IMR-90 (cell line): ENCODE measurements around the gene ITM2B. TPM values are rescaled to one million over a fixed set of nuclear protein-coding genes. Genes with fewer than 3 reads are reported as not detected.

Source experiments
- ATAC-seq: fragments of 200-7000 bp; cut with Tn5 transposase; 2 replicates; pipeline ENCODE4 v1.9.1; 2020; ENCODE audit warnings: low read depth, mild to moderate bottlenecking, moderate library complexity
- BruUV-seq: library from RNA; stranded (reverse); fragments of 400-500 nt; replicated peaks from 2 replicates; lab custom pipeline; 2021; lab: Mats Ljungman, UMichigan
- CTCF ChIA-PET: fragments of 300-600 bp; formaldehyde crosslinking; extraction: SDS; loops from one replicate; lab custom pipeline; 2021; ENCODE audit warnings: antibody characterized with exemption; lab: Yijun Ruan, JAX
- POLR2A ChIA-PET: fragments of 300-600 bp; sonication (Branson Sonifier 250); formaldehyde crosslinking; loops from one replicate; lab custom pipeline; 2022; ENCODE audit warnings: antibody characterized with exemption; ENCODE audit not compliant: unreplicated experiment; lab: Charles Lee
- DNase-seq: peaks from one replicate; pipeline ENCODE4 v3.0.0; 2013
- H2AFZ ChIP-seq: replicated peaks from 2 replicates; pipeline ENCODE3; 2013; ENCODE audit warnings: low read length, mild to moderate bottlenecking; ENCODE audit not compliant: poor library complexity
- H2AK5ac ChIP-seq: 2 replicates; pipeline ENCODE4 v1.6.1; 2013; ENCODE audit warnings: low read depth, low read length, inconsistent platforms
- H2AK9ac ChIP-seq: replicated peaks from 2 replicates; pipeline ENCODE3; 2013; ENCODE audit warnings: mild to moderate bottlenecking, low read depth, low read length, moderate library complexity; ENCODE audit not compliant: poor library complexity
- H2BK120ac ChIP-seq: 2 replicates; pipeline ENCODE4 v1.6.1; 2013; ENCODE audit warnings: low read depth, low read length, inconsistent platforms
- H2BK15ac ChIP-seq: 3 replicates; pipeline ENCODE4 v1.6.1; 2013; ENCODE audit warnings: low read depth, low read length, inconsistent platforms
- H2BK20ac ChIP-seq: 2 replicates; pipeline ENCODE4 v1.6.1; 2013; ENCODE audit warnings: low read depth, mild to moderate bottlenecking, inconsistent platforms, low read length, moderate library complexity
- H2BK5ac ChIP-seq: 2 replicates; pipeline ENCODE4 v1.6.1; 2013; ENCODE audit warnings: mild to moderate bottlenecking, low read depth, low read length, inconsistent platforms; ENCODE audit not compliant: poor library complexity, severe bottlenecking
- H3K14ac ChIP-seq: replicated peaks from 2 replicates; pipeline ENCODE4 v1.6.1; 2013; ENCODE audit warnings: low read depth, low read length, inconsistent platforms
- H3K18ac ChIP-seq: 2 replicates; pipeline ENCODE4 v1.6.1; 2013; ENCODE audit warnings: low read depth, low read length, control low read depth
- H3K23ac ChIP-seq: 2 replicates; pipeline ENCODE4 v1.6.1; 2013; ENCODE audit warnings: low read depth, low read length, inconsistent platforms
- H3K27ac ChIP-seq: 2 replicates; pipeline ENCODE4 v1.5.1; 2013; ENCODE audit warnings: mild to moderate bottlenecking, control low read depth, low read length; ENCODE audit not compliant: insufficient read depth
- H3K27me3 ChIP-seq: 2 replicates; pipeline ENCODE4 v1.6.1; 2013; ENCODE audit warnings: low read length; ENCODE audit not compliant: control insufficient read depth, insufficient read depth
- H3K36me3 ChIP-seq: 2 replicates; pipeline ENCODE4 v1.6.1; 2013; ENCODE audit warnings: low read length, mixed read lengths; ENCODE audit not compliant: control insufficient read depth, insufficient read depth
- H3K4ac ChIP-seq: 2 replicates; pipeline ENCODE4 v1.6.1; 2013; ENCODE audit warnings: low read depth, low read length, inconsistent platforms
- H3K4me1 ChIP-seq: 2 replicates; pipeline ENCODE4 v1.6.1; 2013; ENCODE audit warnings: low read length, mixed read lengths; ENCODE audit not compliant: control insufficient read depth, insufficient read depth
- H3K4me2 ChIP-seq: 2 replicates; pipeline ENCODE4 v1.6.1; 2013; ENCODE audit warnings: low read depth, mild to moderate bottlenecking, control low read depth, low read length, moderate library complexity
- H3K4me3 ChIP-seq: 2 replicates; pipeline ENCODE4 v1.5.1; 2013; ENCODE audit warnings: low read depth, mild to moderate bottlenecking, control low read depth, low read length, moderate library complexity; ENCODE audit not compliant: insufficient read depth
- H3K56ac ChIP-seq: 2 replicates; pipeline ENCODE4 v1.6.1; 2013; ENCODE audit warnings: low read length, inconsistent platforms; ENCODE audit not compliant: insufficient read depth; ENCODE audit errors: extremely low read depth
- H3K79me1 ChIP-seq, 2 experiments: 2 replicates each; pipeline ENCODE4 v1.6.1; 2013; ENCODE audit warnings: low read length in 2 of 2, inconsistent platforms in 1 of 2, low read depth in 1 of 2
- H3K9ac ChIP-seq: 2 replicates; pipeline ENCODE4 v1.6.1; 2013; ENCODE audit warnings: low read depth, low read length, control low read depth
- H3K9me1 ChIP-seq: 2 replicates; pipeline ENCODE4 v1.6.1; 2013; ENCODE audit warnings: low read length, inconsistent platforms; ENCODE audit not compliant: insufficient read depth
- H3K9me3 ChIP-seq: 2 replicates; pipeline ENCODE4 v1.6.1; 2013; ENCODE audit warnings: low read length; ENCODE audit not compliant: control insufficient read depth, insufficient read depth
- H4K20me1 ChIP-seq: 2 replicates; pipeline ENCODE4 v1.6.1; 2013; ENCODE audit warnings: low read length, inconsistent platforms; ENCODE audit not compliant: insufficient read depth
- H4K5ac ChIP-seq: 2 replicates; pipeline ENCODE4 v1.6.1; 2013; ENCODE audit warnings: mild to moderate bottlenecking, low read depth, low read length, control low read depth
- H4K8ac ChIP-seq, 2 experiments: 2 replicates each; pipeline ENCODE4 v1.6.1; 2013; ENCODE audit warnings: low read depth in 2 of 2, low read length in 2 of 2, control low read depth in 1 of 2, inconsistent platforms in 1 of 2
- H4K91ac ChIP-seq: 2 replicates; pipeline ENCODE4 v1.6.1; 2013; ENCODE audit warnings: low read depth, low read length, inconsistent platforms; ENCODE audit not compliant: insufficient read depth
- BHLHE40 ChIP-seq: fragments of 150-350 bp; IDR thresholded peaks from 2 replicates; pipeline ENCODE4 v1.6.1; 2016; ENCODE audit warnings: mild to moderate bottlenecking, low read depth, low read length
- CEBPB ChIP-seq: IDR thresholded peaks from 2 replicates; pipeline ENCODE4 v1.6.1; 2012; ENCODE audit warnings: low read depth, low read length, improper control_type of control experiment
- FOS ChIP-seq: fragments of 150-350 bp; IDR thresholded peaks from 2 replicates; pipeline ENCODE4 v1.6.1; 2016; ENCODE audit warnings: low read depth, low read length
- MXI1 ChIP-seq: IDR thresholded peaks from 2 replicates; pipeline ENCODE4 v1.6.1; 2012; ENCODE audit warnings: low read depth, mild to moderate bottlenecking, low read length, moderate library complexity, borderline replicate concordance
- NFE2L2 ChIP-seq: fragments of 150-350 bp; IDR thresholded peaks from 2 replicates; pipeline ENCODE4 v1.6.1; 2016; ENCODE audit warnings: low read depth, mild to moderate bottlenecking, low read length
- POLR2A ChIP-seq: IDR thresholded peaks from 2 replicates; pipeline ENCODE4 v1.6.1; 2012; ENCODE audit warnings: mild to moderate bottlenecking, low read depth, low read length
- RCOR1 ChIP-seq: IDR thresholded peaks from 2 replicates; pipeline ENCODE4 v1.6.1; 2012; ENCODE audit warnings: mild to moderate bottlenecking, low read length, improper control_type of control experiment; ENCODE audit not compliant: insufficient replicate concordance
- RFX5 ChIP-seq: IDR thresholded peaks from 2 replicates; pipeline ENCODE4 v1.8.0; 2012; ENCODE audit warnings: low read depth, mild to moderate bottlenecking, low read length, moderate library complexity
- SMC3 ChIP-seq: fragments of 150-350 bp; IDR thresholded peaks from 2 replicates; pipeline ENCODE4 v1.6.1; 2016; ENCODE audit warnings: low read depth, mild to moderate bottlenecking, antibody characterized with exemption, low read length, moderate library complexity
- WGBS, 2 experiments: methylation state at CpG; one replicate each; pipeline versions ENCODE4 v1.1.5 to v1.1.7; 2013; ENCODE audit warnings: missing lambda C conversion rate in 2 of 2; ENCODE audit not compliant: insufficient read length in 1 of 2; ENCODE audit errors: extremely low coverage in 2 of 2; 5-methylcytosine and 5-hydroxymethylcytosine counted together
- dilution Hi-C: fragments of 300-500 bp; cut with HindIII; formaldehyde crosslinking; loops from one replicate; pipeline ENCODE4 v1.14.3; 2018; ENCODE audit warnings: low sequenced_read_pairs; ENCODE audit not compliant: unreplicated experiment
- in situ Hi-C: fragments of 300-500 bp; cut with MboI; formaldehyde crosslinking; loops from 3 replicates; pipeline ENCODE4 v1.14.3; 2019; ENCODE audit warnings: low sequenced_read_pairs, inconsistent platforms, mixed read lengths
- intact Hi-C: fragments of 100-400 bp; cut with micrococcal nuclease; formaldehyde crosslinking; loops from 2 replicates; pipeline ENCODE4 v1.10.0; 2022
- polyA plus RNA-seq, 3 experiments: library from polyadenylated mRNA; depleted of rRNA; stranded (reverse); fragments of >200 nt; gene quantifications; 2 replicates each; pipeline ENCODE4 v1.2.3, GENCODE V29; 2012; ENCODE audit warnings: low replicate concordance in 1 of 3
- total RNA-seq: library from RNA; depleted of rRNA; stranded (reverse); fragments of >200 nt; gene quantifications from 2 replicates; pipeline ENCODE4 v1.2.3, GENCODE V29; 2012
- TF ChIP-seq, protein P1 (sequence below): fragments of 150-350 bp; IDR thresholded peaks from 2 replicates; pipeline ENCODE4 v1.6.1; 2016; ENCODE audit warnings: low read depth, mild to moderate bottlenecking, low read length, moderate library complexity, borderline replicate concordance
- TF ChIP-seq, protein P2 (sequence below): conservative IDR thresholded peaks from 2 replicates; pipeline ENCODE4 v1.5.1; 2012; ENCODE audit warnings: mild to moderate bottlenecking, low read depth, low read length, improper control_type of control experiment
- TF ChIP-seq, protein P3 (sequence below): fragments of 150-350 bp; IDR thresholded peaks from 2 replicates; pipeline ENCODE4 v1.6.1; 2017; ENCODE audit warnings: mild to moderate bottlenecking, antibody characterized with exemption, low read length, low read depth

The ITM2B gene
- total and polyA plus RNA-seq, 2 of the 4 experiments (the other 2 are of a cell fraction): 51.1 to 158 TPM

DNA sequence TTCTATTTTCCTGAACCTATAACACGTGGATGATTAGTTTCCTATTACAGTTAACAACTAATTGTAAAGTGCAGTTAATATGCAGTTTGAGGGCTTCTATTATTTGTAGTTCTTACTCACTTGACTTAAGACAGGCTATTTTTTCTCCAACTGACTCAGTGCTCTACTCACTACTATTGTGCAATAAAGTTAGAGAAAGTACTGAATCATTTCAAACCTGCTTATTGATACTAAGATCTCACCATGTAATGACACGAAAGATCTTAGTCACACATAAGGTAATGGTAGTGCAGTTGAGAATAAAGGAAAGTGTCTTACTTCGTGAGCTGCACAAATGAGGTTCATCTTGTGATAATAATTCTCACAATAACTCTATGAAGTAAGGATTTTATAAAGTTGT, 22.8 kb upstream of the ITM2B start:
- Histone ChIP-seq H2BK5ac (no peak overlapping the region), H3K4me3 (no peak overlapping the region), H3K9me3 (no peaks in the 10 kb centered on the region), H2BK15ac (no peak overlapping the region), H3K27ac (no peak overlapping the region), H2AFZ (no peak overlapping the region), H4K20me1 (no peaks in the 10 kb centered on the region), H3K18ac (no peak overlapping the region), H4K5ac (no peak overlapping the region), H2BK120ac (no peak overlapping the region), H3K4me1 (no peaks in the 10 kb centered on the region), H3K27me3 (no peaks in the 10 kb centered on the region; the same call in 1 of the 2 replicates), H2AK5ac (no peak overlapping the region), H3K56ac (no peak overlapping the region), H4K91ac (no peak overlapping the region), H2AK9ac (no peak overlapping the region), H3K23ac (no peak overlapping the region), H3K14ac (no peak overlapping the region), H3K4ac (no peak overlapping the region), H3K9me1 (no peaks in the 10 kb centered on the region), H3K79me1 (no peaks in the 10 kb centered on the region), H3K9ac (no peak overlapping the region), H2BK20ac (no peak overlapping the region), H3K36me3 (no peaks in the 10 kb centered on the region), H3K4me2 (no peak overlapping the region), H4K8ac (no peak overlapping the region)
- in situ Hi-C loops: no loop called here
- ATAC-seq: peak; percentile 66
- peak; percentile 86 for DNase-seq
- intact Hi-C loops: no loop called here
- dilution Hi-C loops: no loop called here
- ChIA-PET POLR2A (no interaction called here), CTCF (no interaction called here)
- BruUV-seq: no TSS peak
- TF ChIP-seq RFX5 (no peak), CEBPB (peak; percentile 98), POLR2A (no peak), FOS (peak; percentile 48), BHLHE40 (no peak), MXI1 (no peak), RCOR1 (no peak), SMC3 (no peak), NFE2L2 (no peak)
- TF ChIP-seq, protein P1, sequence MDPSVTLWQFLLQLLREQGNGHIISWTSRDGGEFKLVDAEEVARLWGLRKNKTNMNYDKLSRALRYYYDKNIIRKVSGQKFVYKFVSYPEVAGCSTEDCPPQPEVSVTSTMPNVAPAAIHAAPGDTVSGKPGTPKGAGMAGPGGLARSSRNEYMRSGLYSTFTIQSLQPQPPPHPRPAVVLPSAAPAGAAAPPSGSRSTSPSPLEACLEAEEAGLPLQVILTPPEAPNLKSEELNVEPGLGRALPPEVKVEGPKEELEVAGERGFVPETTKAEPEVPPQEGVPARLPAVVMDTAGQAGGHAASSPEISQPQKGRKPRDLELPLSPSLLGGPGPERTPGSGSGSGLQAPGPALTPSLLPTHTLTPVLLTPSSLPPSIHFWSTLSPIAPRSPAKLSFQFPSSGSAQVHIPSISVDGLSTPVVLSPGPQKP: no peak
- TF ChIP-seq, protein P2, sequence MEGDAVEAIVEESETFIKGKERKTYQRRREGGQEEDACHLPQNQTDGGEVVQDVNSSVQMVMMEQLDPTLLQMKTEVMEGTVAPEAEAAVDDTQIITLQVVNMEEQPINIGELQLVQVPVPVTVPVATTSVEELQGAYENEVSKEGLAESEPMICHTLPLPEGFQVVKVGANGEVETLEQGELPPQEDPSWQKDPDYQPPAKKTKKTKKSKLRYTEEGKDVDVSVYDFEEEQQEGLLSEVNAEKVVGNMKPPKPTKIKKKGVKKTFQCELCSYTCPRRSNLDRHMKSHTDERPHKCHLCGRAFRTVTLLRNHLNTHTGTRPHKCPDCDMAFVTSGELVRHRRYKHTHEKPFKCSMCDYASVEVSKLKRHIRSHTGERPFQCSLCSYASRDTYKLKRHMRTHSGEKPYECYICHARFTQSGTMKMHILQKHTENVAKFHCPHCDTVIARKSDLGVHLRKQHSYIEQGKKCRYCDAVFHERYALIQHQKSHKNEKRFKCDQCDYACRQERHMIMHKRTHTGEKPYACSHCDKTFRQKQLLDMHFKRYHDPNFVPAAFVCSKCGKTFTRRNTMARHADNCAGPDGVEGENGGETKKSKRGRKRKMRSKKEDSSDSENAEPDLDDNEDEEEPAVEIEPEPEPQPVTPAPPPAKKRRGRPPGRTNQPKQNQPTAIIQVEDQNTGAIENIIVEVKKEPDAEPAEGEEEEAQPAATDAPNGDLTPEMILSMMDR: no peak
- TF ChIP-seq, protein P3, sequence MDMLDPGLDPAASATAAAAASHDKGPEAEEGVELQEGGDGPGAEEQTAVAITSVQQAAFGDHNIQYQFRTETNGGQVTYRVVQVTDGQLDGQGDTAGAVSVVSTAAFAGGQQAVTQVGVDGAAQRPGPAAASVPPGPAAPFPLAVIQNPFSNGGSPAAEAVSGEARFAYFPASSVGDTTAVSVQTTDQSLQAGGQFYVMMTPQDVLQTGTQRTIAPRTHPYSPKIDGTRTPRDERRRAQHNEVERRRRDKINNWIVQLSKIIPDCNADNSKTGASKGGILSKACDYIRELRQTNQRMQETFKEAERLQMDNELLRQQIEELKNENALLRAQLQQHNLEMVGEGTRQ: no peak
- WGBS, 2 experiments: no CpG with 5 or more reads among the region's 3 CpGs
